ENCODE results near the gene SLC18A3. TPM values are rescaled to one million over a fixed set of nuclear protein-coding genes. Genes with fewer than 3 reads are reported as not detected.

The SLC18A3 gene
- total RNA-seq, 2 donors from 2014 or later = not detected

- no peaks in the 10 kb centered on the region for H3K9me3 ChIP-seq
- intact Hi-C loops (cut with DNase I) = no loop called here
- DNase-seq (ENCODE audit: low spot score) = no peak
- H3K27me3 ChIP-seq (replicated peaks; ENCODE audit: insufficient read depth) = peaks cover 30% of the 10 kb centered on the region
- H3K27ac ChIP-seq = no peak overlapping the region
- H3K36me3 ChIP-seq = no peaks in the 10 kb centered on the region
- no peak for TF ChIP-seq CTCF (IDR thresholded peaks at IDR 0.05)
- no peak for TF ChIP-seq POLR2AphosphoS5 (IDR thresholded peaks at IDR 0.05)
- TF ChIP-seq POLR2A (IDR thresholded peaks at IDR 0.05) = no peak
- H3K4me3 ChIP-seq = no peak overlapping the region
- H3K4me1 ChIP-seq (replicated peaks) = no peaks in the 10 kb centered on the region
- WGBS = 56% methylated on average over 7 of the region's 7 CpGs
These were observed 7.3 kb downstream of the SLC18A3 start for GRCh38 chr10:49617121-49618020.

DNA sequence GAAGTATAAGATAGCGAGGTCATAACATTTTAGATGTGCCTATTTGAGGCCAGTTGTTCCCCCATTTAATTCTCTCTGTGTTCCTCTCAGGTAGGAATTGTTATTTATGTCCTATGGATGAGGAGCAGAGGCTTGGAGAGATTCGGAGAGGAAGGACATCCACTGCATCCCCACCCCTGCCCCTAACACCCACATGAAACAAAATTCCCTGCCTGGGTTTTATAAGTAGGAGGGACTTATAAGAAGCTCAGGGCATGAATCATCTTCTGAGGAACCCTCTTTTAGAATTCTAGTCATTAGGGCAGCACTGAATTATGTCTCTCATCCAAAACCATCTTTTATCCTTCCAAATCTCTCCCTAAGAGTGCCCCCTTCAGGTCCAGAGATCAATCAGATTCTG, 8.7 kb downstream of the SLC18A3 start:
- intact Hi-C loops (cut with DNase I) = no loop called here
- 71% methylated on average over 2 of the region's 2 CpGs for WGBS
- Histone ChIP-seq H3K4me3 (no peak overlapping the region), H3K27ac (no peak overlapping the region), H3K4me1 (replicated peaks) (no peaks in the 10 kb centered on the region), H3K36me3 (no peaks in the 10 kb centered on the region), H3K9me3 (no peaks in the 10 kb centered on the region), H3K27me3 (replicated peaks; ENCODE audit: insufficient read depth) (peaks cover 19% of the 10 kb centered on the region)
- DNase-seq (ENCODE audit: low spot score) = no peak
- TF ChIP-seq CTCF (IDR thresholded peaks at IDR 0.05) = no peak
- no peak for TF ChIP-seq POLR2AphosphoS5 (IDR thresholded peaks at IDR 0.05)
- no peak for TF ChIP-seq POLR2A (IDR thresholded peaks at IDR 0.05)

DNA sequence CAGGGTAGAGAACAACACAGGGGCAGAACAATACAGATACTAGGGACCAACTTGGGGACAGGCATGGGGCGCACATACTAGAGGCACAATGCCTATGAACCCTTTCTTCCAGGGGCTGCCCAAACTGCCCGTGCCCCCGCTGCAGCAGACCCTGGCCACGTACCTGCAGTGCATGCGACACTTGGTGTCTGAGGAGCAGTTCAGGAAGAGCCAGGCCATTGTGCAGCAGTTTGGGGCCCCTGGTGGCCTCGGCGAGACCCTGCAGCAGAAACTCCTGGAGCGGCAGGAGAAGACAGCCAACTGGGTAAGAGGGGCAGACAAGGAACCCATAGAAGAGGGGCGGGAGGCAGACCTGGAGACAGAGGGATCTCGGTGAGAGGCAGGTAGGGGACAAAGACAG, 9.5 kb downstream of the SLC18A3 start:
- Histone ChIP-seq H3K4me3 (no peak overlapping the region), H3K9me3 (no peaks in the 10 kb centered on the region), H3K27ac (no peak overlapping the region), H3K4me1 (replicated peaks) (no peaks in the 10 kb centered on the region), H3K36me3 (no peaks in the 10 kb centered on the region), H3K27me3 (replicated peaks; ENCODE audit: insufficient read depth) (peaks cover 11% of the 10 kb centered on the region)
- no peak for TF ChIP-seq POLR2AphosphoS5 (IDR thresholded peaks at IDR 0.05)
- TF ChIP-seq CTCF (IDR thresholded peaks at IDR 0.05) = no peak
- no peak for TF ChIP-seq POLR2A (IDR thresholded peaks at IDR 0.05)
- no peak for DNase-seq (ENCODE audit: low spot score)
- intact Hi-C loops (cut with DNase I) = no loop called here
- WGBS = 44% methylated on average over 10 of the region's 10 CpGs

- no peak for DNase-seq (ENCODE audit: low spot score)
- Histone ChIP-seq H3K4me1 (replicated peaks) (no peaks in the 10 kb centered on the region), H3K4me3 (no peak overlapping the region), H3K36me3 (no peaks in the 10 kb centered on the region), H3K9me3 (no peaks in the 10 kb centered on the region), H3K27ac (no peak overlapping the region), H3K27me3 (replicated peaks; ENCODE audit: insufficient read depth) (peaks cover 7% of the 10 kb centered on the region)
- intact Hi-C loops (cut with DNase I) = no loop called here
- 75% methylated on average over 12 of the region's 12 CpGs for WGBS
- TF ChIP-seq POLR2AphosphoS5 (IDR thresholded peaks at IDR 0.05) = no peak
- TF ChIP-seq CTCF (IDR thresholded peaks at IDR 0.05) = no peak
- TF ChIP-seq POLR2A (IDR thresholded peaks at IDR 0.05) = no peak
These were observed 10.2 kb downstream of the SLC18A3 start for GRCh38 chr10:49620286-49620810.
